Neural progenitor cell (in vitro differentiated cells): ENCODE measurements around the gene HAS3.
"Not testable (repeated sequence)": the region's sequence is repeated elsewhere in the genome, so short reads cannot be mapped to it uniquely, and the experiment has no call there.

Experiments used
- EZH2 ChIP-seq: fragments of 200-600 bp; sonication (generic); IDR thresholded peaks from 2 replicates; pipeline ENCODE4 v1.6.1; 2017; ENCODE audit warnings: antibody characterized with exemption, mild to moderate bottlenecking, moderate library complexity
- TF ChIP-seq, protein P1 (sequence below): fragments of 200-600 bp; sonication (generic); IDR thresholded peaks from 2 replicates; pipeline ENCODE4 v1.5.1; 2017; ENCODE audit warnings: antibody characterized with exemption, mild to moderate bottlenecking

DNA sequence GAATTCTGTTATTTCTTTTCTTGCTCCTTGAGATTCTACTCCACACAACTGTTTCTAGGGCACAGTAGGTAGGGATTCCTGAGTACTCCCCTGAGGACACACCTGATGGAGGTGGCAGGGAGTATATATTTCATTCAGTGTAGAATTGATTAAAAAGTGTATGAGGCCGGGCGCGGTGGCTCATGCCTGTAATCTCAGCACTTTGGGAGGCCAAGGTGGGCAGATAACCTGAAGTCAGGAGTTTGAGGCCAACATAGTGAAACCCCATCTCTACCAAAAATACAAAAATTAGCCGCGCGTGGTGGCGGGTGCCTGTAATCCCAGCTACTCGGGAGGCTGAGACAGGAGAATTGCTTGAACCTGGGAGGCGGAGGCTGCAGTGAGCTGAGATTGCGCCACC is 21.3 kb downstream of the HAS3 start:
- TF ChIP-seq, protein P1, sequence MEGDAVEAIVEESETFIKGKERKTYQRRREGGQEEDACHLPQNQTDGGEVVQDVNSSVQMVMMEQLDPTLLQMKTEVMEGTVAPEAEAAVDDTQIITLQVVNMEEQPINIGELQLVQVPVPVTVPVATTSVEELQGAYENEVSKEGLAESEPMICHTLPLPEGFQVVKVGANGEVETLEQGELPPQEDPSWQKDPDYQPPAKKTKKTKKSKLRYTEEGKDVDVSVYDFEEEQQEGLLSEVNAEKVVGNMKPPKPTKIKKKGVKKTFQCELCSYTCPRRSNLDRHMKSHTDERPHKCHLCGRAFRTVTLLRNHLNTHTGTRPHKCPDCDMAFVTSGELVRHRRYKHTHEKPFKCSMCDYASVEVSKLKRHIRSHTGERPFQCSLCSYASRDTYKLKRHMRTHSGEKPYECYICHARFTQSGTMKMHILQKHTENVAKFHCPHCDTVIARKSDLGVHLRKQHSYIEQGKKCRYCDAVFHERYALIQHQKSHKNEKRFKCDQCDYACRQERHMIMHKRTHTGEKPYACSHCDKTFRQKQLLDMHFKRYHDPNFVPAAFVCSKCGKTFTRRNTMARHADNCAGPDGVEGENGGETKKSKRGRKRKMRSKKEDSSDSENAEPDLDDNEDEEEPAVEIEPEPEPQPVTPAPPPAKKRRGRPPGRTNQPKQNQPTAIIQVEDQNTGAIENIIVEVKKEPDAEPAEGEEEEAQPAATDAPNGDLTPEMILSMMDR = not testable (repeated sequence)
- not testable (repeated sequence) for TF ChIP-seq EZH2
